ENCODE measurements around the gene FARP1. TPM values are rescaled to one million over a fixed set of nuclear protein-coding genes. Genes with fewer than 3 reads are reported as not detected.
"Not testable (repeated sequence)": the region's sequence is repeated elsewhere in the genome, so short reads cannot be mapped to it uniquely, and the experiment has no call there.

The FARP1 gene
- total RNA-seq, 4 donors from 2014 or later, result 13.7 to 38.9 (median 30.2) TPM

DNA sequence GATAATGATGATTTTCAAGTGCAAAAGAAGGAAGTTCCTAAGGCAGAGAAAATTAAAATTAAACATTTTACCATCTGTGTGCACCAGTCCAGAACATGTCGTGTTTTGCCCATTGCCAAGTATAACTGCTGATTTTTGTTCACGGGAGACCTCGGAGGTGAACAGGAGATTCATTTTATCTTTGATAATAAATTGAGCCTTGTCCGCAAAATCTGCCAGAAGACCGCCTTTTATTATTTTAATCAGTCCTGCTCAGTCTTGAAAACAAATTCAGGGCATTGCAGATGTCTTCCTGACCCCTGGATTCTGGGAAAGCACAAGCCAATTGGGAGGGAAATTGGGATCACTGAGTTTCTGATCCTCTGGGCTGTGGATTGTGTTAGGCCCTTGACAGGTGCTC lies 268.1 kb downstream of the FARP1 start:
- TF ChIP-seq, protein P1, sequence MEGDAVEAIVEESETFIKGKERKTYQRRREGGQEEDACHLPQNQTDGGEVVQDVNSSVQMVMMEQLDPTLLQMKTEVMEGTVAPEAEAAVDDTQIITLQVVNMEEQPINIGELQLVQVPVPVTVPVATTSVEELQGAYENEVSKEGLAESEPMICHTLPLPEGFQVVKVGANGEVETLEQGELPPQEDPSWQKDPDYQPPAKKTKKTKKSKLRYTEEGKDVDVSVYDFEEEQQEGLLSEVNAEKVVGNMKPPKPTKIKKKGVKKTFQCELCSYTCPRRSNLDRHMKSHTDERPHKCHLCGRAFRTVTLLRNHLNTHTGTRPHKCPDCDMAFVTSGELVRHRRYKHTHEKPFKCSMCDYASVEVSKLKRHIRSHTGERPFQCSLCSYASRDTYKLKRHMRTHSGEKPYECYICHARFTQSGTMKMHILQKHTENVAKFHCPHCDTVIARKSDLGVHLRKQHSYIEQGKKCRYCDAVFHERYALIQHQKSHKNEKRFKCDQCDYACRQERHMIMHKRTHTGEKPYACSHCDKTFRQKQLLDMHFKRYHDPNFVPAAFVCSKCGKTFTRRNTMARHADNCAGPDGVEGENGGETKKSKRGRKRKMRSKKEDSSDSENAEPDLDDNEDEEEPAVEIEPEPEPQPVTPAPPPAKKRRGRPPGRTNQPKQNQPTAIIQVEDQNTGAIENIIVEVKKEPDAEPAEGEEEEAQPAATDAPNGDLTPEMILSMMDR (IDR thresholded peaks at IDR 0.05), result no peak
- no peak for DNase-seq (ENCODE audit: low spot score)
- no peak for ATAC-seq (ENCODE audit: low FRiP score)

- DNase-seq (ENCODE audit: low spot score) (no peak), ATAC-seq (ENCODE audit: low FRiP score) (no peak)
- TF ChIP-seq, protein P1 (IDR thresholded peaks at IDR 0.05), result no peak
These were observed 268.8 kb downstream of the FARP1 start for GRCh38 chr13:98411617-98412265.

DNA sequence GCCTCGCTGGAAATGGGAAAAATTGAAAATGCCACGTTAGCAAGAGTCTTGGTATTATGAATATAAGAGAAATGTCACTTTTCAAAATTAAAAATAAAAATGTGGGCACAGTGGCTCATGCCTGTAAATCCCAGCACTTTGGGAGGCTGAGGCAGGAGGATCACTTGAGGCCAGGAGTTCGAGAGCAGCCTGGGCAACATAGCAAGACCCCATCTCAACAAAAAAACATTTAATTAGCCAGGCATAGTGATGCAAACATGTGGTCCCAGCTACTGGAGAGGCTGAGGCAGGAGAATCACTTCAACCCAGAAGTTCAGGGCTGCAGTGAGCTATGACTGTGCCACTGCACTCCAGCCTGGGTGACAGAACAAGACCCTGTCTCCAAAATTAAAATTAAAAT lies 270.4 kb downstream of the FARP1 start:
- DNase-seq (ENCODE audit: low spot score); ATAC-seq (ENCODE audit: low FRiP score): not testable (repeated sequence)

DNA sequence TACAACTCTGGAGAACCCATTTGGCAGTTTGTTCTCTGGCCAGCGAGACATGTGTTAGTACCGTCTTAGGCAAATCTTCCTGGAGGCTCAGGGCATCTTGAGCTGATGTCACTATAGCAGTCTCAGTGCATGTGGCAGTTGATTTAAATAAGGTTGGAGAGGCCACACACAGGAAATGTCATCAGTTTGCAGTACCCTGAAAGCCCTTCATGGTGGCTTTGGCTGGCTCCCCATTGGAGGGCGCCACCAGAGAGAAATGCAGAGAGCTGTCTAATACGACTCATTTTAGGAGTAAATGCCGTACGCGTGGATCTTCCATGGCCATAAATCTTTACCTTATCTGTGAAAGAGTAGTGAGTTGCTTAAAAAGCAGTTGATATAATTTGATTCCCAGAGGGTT lies 270.9 kb downstream of the FARP1 start:
- ATAC-seq (ENCODE audit: low FRiP score) (no peak), DNase-seq (ENCODE audit: low spot score) (no peak)
- TF ChIP-seq, protein P1 (IDR thresholded peaks at IDR 0.05), result no peak

DNA sequence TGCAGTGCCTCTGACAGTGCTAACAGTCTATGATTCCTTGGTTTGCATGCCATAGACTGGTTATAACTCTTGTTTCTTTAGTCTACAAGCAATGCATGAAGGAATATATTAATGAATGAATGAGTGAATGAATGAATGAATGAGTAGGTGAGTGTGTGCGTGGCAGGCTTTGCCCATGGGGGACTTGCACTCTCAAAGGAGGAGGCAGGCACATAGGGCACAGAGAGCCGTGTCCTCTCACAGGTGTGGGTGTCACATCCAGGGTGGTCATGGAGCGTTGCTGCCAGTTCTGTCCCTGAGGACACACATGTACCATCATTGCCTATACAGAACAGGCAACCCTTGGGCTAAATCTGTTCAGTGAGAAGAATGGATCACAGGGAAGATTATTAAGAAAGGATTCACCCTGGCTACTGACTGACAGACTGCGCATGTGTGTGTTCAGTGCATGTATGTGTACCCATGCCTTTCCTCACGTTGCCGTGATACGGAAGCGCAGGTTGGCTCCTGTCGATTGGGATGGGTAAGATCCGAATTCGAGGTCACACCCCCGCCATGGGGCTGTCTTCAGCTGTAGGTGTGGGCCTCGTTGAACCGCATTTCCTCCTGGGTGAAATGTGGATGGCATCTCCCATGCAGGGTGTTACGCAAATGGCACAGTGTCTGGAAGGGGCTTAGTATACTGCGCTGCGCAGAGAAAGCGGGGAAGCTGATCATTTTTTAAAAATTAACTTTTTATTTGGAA lies 272.6 kb downstream of the FARP1 start:
- no peak for ATAC-seq (ENCODE audit: low FRiP score)

GRCh38 chr13:98416408-98416807 lies 273.5 kb downstream of the FARP1 start:
- TF ChIP-seq, protein P1 (IDR thresholded peaks at IDR 0.05), result no peak
- DNase-seq (ENCODE audit: low spot score) (no peak), ATAC-seq (ENCODE audit: low FRiP score) (no peak)

More for the DNA sequence above, 272.6 kb downstream of the FARP1 start:
- TF ChIP-seq, protein P1 (IDR thresholded peaks at IDR 0.05), result no peak
- DNase-seq (ENCODE audit: low spot score), result no peak

- DNase-seq (ENCODE audit: low spot score) (no peak), ATAC-seq (ENCODE audit: low FRiP score) (no peak)
- TF ChIP-seq, protein P1 (IDR thresholded peaks at IDR 0.05), result no peak
These were observed 277.1 kb downstream of the FARP1 start for GRCh38 chr13:98419786-98420553.

All from omental fat pad (tissue), 4 donors.